MM.1S (cell line): ENCODE results near the gene KIAA1586.

ENCODE experiments used
- CTCF ChIP-seq: fragments of 300-600 bp; sonication (generic); IDR thresholded peaks from 2 replicates; pipeline ENCODE4 v1.5.1; 2016; ENCODE audit warnings: antibody characterized with exemption, low read length, mixed read lengths
- EZH2phosphoT487 ChIP-seq: fragments of 300-600 bp; sonication (generic); IDR thresholded peaks from 2 replicates; pipeline ENCODE4 v1.6.1; 2018; ENCODE audit warnings: antibody characterized with exemption, low read length

- TF ChIP-seq CTCF (no peak), EZH2phosphoT487 (no peak)
Observed at GRCh38 chr6:57094689-57095088, 48.2 kb downstream of the KIAA1586 start.
